Suprapubic skin (tissue), 4 donors: Measurements from ENCODE around the gene STRIT1.

Experiments used
- EP300 ChIP-seq: sonication (generic); formaldehyde crosslinking; IDR thresholded peaks from one replicate; pipeline ENCODE4 v1.6.1; 2017; ENCODE audit warnings: antibody characterized with exemption
- POLR2A ChIP-seq, 2 donors: fragments of 450-650 bp; IDR thresholded peaks; one replicate each; pipeline ENCODE4 v1.6.1; 2017; ENCODE audit warnings: antibody characterized with exemption in 2 of 2, mild to moderate bottlenecking in 2 of 2, moderate library complexity in 2 of 2
- POLR2AphosphoS5 ChIP-seq, 3 donors: sonication (generic); formaldehyde crosslinking; IDR thresholded peaks; one replicate each; pipeline ENCODE4 v1.6.1; 2017; ENCODE audit warnings: antibody characterized with exemption in 3 of 3
- TF ChIP-seq, protein P1 (sequence below), 2 donors: fragments of 200-600 bp in 1 of 2; fragments of 450-650 bp in 1 of 2; sonication (generic) in 1 of 2; IDR thresholded peaks; one replicate each; pipeline ENCODE4 v1.5.1; 2016 to 2019; ENCODE audit warnings: antibody characterized with exemption in 2 of 2, mild to moderate bottlenecking in 1 of 2, moderate library complexity in 1 of 2

DNA sequence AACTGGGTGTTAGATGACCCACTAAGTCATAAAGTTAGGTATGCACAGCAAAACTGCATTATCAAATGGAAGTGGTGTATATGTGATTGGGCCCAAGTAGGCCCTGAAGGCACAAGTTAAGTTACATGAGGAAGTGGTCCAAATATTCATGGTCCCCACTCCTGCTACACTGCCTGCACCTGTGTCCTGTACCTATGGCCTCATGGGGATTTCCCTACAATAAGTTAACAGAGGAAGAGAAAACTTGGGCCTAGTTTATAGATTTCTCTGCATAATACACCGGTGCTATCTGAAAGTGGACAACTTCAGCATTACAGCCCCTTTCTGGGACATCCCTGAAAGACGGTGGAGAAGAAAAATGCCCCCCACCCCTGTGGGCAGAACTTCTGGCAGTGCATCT is 41.5 kb downstream of the STRIT1 start:
- TF ChIP-seq, protein P1, sequence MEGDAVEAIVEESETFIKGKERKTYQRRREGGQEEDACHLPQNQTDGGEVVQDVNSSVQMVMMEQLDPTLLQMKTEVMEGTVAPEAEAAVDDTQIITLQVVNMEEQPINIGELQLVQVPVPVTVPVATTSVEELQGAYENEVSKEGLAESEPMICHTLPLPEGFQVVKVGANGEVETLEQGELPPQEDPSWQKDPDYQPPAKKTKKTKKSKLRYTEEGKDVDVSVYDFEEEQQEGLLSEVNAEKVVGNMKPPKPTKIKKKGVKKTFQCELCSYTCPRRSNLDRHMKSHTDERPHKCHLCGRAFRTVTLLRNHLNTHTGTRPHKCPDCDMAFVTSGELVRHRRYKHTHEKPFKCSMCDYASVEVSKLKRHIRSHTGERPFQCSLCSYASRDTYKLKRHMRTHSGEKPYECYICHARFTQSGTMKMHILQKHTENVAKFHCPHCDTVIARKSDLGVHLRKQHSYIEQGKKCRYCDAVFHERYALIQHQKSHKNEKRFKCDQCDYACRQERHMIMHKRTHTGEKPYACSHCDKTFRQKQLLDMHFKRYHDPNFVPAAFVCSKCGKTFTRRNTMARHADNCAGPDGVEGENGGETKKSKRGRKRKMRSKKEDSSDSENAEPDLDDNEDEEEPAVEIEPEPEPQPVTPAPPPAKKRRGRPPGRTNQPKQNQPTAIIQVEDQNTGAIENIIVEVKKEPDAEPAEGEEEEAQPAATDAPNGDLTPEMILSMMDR (IDR thresholded peaks at IDR 0.05) = no peak
- TF ChIP-seq POLR2A (IDR thresholded peaks at IDR 0.05) (no peak), POLR2AphosphoS5 (IDR thresholded peaks at IDR 0.05) (no peak), EP300 (no peak)
